NOMO-1 treated with DMSO at 0.1 percent for 48 hours (cell line): ENCODE measurements around the gene CDV3.

ENCODE experiments used
- DNase-seq: peaks from one replicate; lab custom pipeline; 2025; ENCODE audit not compliant: unreplicated experiment; lab: John Stamatoyannopoulos, UW

Gene CDV3

GRCh38 chr3:133599280-133599679 is 25.8 kb downstream of the CDV3 start:
- no peak for DNase-seq

- DNase-seq = no peak
These were observed 27.1 kb downstream of the CDV3 start for GRCh38 chr3:133600572-133601081.

GRCh38 chr3:133606342-133606741 is 32.9 kb downstream of the CDV3 start:
- no peak for DNase-seq

- DNase-seq = no peak
These were observed 33.4 kb downstream of the CDV3 start for GRCh38 chr3:133606902-133607301.

GRCh38 chr3:133607816-133608215 is 34.3 kb downstream of the CDV3 start:
- no peak for DNase-seq

GRCh38 chr3:133608388-133608787 is 34.9 kb downstream of the CDV3 start:
- no peak for DNase-seq

- no peak for DNase-seq
These were observed 36.5 kb downstream of the CDV3 start for GRCh38 chr3:133610031-133610430.

- no peak for DNase-seq
These were observed 38.0 kb downstream of the CDV3 start for GRCh38 chr3:133611534-133611933.

GRCh38 chr3:133620066-133620784 is 46.7 kb downstream of the CDV3 start:
- no peak for DNase-seq

- DNase-seq = no peak
These were observed 54.3 kb downstream of the CDV3 start for GRCh38 chr3:133627789-133628188.

GRCh38 chr3:133629146-133629545 is 55.7 kb downstream of the CDV3 start:
- no peak for DNase-seq

GRCh38 chr3:133633439-133633838 is 60.0 kb downstream of the CDV3 start:
- DNase-seq = no peak
